GM12801 (cell line): ENCODE data around the gene ENAH.

Experiments used
- TF ChIP-seq, protein P1 (sequence below): IDR thresholded peaks from one replicate; pipeline ENCODE4 v1.5.1; 2011; ENCODE audit warnings: control low read depth; ENCODE audit not compliant: insufficient read length; ENCODE audit errors: extremely low read depth

ENAH gene

DNA sequence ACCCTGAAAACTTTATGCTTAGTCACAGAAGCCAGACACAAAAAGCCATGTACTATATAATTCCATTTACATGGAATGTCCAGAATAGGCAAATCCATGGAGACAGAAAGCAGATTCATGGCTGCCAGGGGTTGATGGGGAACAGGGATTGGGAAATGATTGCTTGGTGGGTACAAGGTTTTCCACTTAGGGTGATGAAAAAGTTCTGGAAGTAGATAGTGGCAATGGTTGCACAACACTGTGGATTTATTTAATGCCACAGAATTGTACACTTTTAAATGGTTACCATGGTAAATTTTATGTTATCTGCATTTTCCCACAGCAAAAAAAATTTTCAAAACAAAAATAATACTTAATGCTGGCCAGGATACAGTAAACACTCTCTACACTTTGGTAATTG, 40.6 kb downstream of the ENAH start:
- TF ChIP-seq, protein P1, sequence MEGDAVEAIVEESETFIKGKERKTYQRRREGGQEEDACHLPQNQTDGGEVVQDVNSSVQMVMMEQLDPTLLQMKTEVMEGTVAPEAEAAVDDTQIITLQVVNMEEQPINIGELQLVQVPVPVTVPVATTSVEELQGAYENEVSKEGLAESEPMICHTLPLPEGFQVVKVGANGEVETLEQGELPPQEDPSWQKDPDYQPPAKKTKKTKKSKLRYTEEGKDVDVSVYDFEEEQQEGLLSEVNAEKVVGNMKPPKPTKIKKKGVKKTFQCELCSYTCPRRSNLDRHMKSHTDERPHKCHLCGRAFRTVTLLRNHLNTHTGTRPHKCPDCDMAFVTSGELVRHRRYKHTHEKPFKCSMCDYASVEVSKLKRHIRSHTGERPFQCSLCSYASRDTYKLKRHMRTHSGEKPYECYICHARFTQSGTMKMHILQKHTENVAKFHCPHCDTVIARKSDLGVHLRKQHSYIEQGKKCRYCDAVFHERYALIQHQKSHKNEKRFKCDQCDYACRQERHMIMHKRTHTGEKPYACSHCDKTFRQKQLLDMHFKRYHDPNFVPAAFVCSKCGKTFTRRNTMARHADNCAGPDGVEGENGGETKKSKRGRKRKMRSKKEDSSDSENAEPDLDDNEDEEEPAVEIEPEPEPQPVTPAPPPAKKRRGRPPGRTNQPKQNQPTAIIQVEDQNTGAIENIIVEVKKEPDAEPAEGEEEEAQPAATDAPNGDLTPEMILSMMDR: no peak

GRCh38 chr1:225611537-225612223, 41.2 kb downstream of the ENAH start:
- TF ChIP-seq, protein P1: no peak

DNA sequence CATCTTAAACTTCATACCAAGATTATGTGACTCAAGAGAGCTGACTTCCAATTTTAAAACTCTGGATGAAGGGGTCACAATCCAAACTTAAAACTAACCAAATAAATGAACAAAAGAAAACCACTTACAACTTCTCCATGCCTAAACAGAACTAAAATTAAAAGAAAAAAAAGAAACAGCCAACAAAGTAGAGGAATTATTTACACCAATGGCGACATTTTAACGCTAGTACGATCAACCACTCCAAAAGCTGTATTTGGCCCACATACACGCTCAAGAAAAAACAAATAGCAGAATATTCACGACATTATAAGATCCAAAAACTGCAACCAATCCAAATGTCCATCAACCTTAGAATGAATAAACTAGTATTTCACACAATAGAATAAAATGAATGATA, 42.4 kb downstream of the ENAH start:
- TF ChIP-seq, protein P1: no peak

GRCh38 chr1:225608014-225608796, 44.7 kb downstream of the ENAH start:
- TF ChIP-seq, protein P1: no peak

GRCh38 chr1:225607355-225607754, 45.6 kb downstream of the ENAH start:
- TF ChIP-seq, protein P1: no peak

DNA sequence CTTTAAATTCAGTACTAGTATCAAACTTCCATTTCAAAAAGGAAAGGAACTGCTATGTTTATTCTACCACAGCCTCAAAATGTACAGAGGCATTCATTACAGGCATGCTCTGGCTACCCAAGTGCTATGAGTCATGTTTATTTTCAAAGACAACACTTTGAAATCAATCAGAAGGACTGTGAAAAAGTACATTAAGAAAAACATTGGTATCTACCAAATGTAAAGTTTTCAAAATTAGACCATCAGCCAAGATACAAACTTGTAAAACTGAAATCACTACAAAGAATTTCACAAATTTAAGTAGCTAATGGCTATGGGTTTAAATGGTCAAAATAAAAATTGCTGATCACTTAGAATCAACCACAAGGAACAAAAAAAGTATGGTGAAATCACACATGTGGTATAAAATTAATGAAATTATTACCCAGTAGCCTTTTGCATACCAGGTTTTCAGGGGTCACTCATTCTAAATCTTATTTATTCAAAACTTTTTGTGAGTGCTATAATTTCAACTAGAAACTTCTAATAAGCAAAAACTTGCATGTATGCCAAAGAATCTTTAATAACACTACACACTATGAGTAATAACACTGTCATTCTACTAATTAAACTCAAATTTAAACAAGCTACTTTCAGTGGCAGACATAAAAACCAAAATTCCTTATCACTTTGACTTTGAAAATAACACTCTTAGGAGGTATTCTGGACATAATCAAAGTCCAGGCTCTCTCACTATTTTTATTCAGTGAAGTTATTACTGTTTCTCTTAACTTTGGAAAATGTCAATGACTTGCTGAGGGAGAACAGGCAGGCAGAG, 49.2 kb downstream of the ENAH start:
- TF ChIP-seq, protein P1: no peak

DNA sequence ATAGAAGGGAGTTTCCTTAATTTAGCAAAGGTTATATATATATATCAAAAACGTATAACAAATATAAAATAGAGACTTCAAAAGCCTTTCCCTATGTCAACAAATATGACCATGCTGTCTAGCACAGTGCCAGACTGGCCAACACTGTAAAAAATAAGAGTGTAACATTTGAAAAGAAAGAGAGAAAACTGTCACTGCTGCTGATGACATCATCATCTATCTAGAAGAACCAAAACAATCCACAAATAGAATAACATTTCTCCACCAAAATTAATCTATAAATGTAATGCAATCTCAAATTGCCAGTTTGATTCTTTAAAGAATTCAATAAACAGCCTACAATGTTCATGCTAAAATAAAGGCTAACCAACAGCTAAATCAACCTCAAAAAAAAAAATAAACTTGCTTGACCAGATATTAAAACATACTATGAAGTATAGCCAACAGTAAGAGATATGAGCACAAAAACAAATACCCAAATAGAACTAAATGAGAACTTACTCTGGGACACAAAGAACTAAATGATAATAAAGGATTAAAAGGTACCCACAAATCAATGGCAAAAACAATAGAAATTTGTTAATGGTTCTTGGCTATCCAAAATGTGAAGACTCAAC, 50.2 kb downstream of the ENAH start:
- TF ChIP-seq, protein P1: no peak
